NCI-H1092 (cell line): ENCODE measurements around the gene MMRN1.

Experiments used
- DNase-seq: peaks from one replicate; lab custom pipeline; 2025; lab: John Stamatoyannopoulos, UW

Gene MMRN1

GRCh38 chr4:89995006-89995405 is 100.4 kb downstream of the MMRN1 start:
- no peak for DNase-seq

GRCh38 chr4:89995814-89996213 is 101.2 kb downstream of the MMRN1 start:
- no peak for DNase-seq

GRCh38 chr4:89997171-89997704 is 102.6 kb downstream of the MMRN1 start:
- no peak for DNase-seq

GRCh38 chr4:89998469-89999011 is 103.9 kb downstream of the MMRN1 start:
- no peak for DNase-seq

- no peak for DNase-seq
Measured at GRCh38 chr4:90001023-90001422, 106.4 kb downstream of the MMRN1 start.

GRCh38 chr4:90002441-90003062 is 107.9 kb downstream of the MMRN1 start:
- peak; percentile 37 for DNase-seq
